ENCODE results near the gene TPST2.

The TPST2 gene

GRCh38 chr22:26487996-26488395 is 101.9 kb downstream of the TPST2 start:
- no peak for DNase-seq

GRCh38 chr22:26486394-26486793 is 103.5 kb downstream of the TPST2 start:
- no peak for DNase-seq

GRCh38 chr22:26485806-26486390 is 104.0 kb downstream of the TPST2 start:
- DNase-seq, result no peak

- no peak for DNase-seq
These were observed 104.9 kb downstream of the TPST2 start for GRCh38 chr22:26485013-26485412.

GRCh38 chr22:26484360-26484706 is 105.6 kb downstream of the TPST2 start:
- DNase-seq, result no peak

GRCh38 chr22:26483439-26484359 is 106.2 kb downstream of the TPST2 start, which contains the start of the genes HPS4 and SRRD:
TSS of gene HPS4 (minus strand) at chr22:26483783. CDS start at chr22:26481762, 2,021 bp downstream.
TSS of gene SRRD (plus strand) at chr22:26483877. CDS start at chr22:26483891, 14 bp downstream.
- peak; percentile 75 to 84 for DNase-seq

GRCh38 chr22:26483043-26483438 is 106.9 kb downstream of the TPST2 start:
- DNase-seq, result no peak

GRCh38 chr22:26482161-26482560 is 107.8 kb downstream of the TPST2 start:
- DNase-seq, result no peak

- DNase-seq, result no peak
These were observed 108.2 kb downstream of the TPST2 start for GRCh38 chr22:26481694-26482093.

- no peak for DNase-seq
These were observed 108.7 kb downstream of the TPST2 start for GRCh38 chr22:26481112-26481693.

GRCh38 chr22:26480611-26480932 is 109.4 kb downstream of the TPST2 start:
- no peak for DNase-seq

GRCh38 chr22:26479792-26480610 is 109.9 kb downstream of the TPST2 start:
- peak in 1 of 2 donors; percentile 43 for DNase-seq

GRCh38 chr22:26479043-26479791 is 110.7 kb downstream of the TPST2 start:
- DNase-seq, result peak in 1 of 2 donors; percentile 12

- no peak for DNase-seq
These were observed 112.6 kb downstream of the TPST2 start for GRCh38 chr22:26477341-26477731.

GRCh38 chr22:26476705-26477340 is 113.1 kb downstream of the TPST2 start:
- DNase-seq, result no peak

- DNase-seq, result no peak
These were observed 115.2 kb downstream of the TPST2 start for GRCh38 chr22:26474682-26475081.
